GM21447 (cell line): Measurements from ENCODE around the gene OTOG.

Experiments
- ATAC-seq: cut with Tn5 transposase; IDR thresholded peaks from one replicate; pipeline ENCODE4 v1.9.1; 2021; ENCODE audit not compliant: unreplicated experiment

OTOG gene

DNA sequence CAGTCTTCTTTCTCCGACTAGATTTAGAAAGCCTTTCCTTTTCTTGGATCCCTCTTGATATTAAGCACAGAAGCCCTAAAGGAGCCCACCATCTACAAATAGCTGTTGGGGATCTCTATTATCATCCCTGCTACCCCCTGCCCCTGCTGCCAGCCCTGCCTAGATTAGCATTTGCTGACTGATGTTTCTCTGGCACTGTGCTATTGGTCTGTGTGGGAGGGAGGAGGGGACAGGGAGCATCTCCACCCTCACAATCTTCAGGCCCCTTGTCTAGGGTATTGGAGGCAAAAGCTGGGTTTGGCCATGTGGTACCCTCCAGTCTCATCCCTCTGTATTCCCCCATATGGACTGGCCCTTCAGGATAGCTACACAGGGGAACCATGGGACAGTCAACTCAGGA lies 9.0 kb upstream of the OTOG start:
- ATAC-seq: no peak

- ATAC-seq: no peak
These were observed 8.3 kb upstream of the OTOG start for GRCh38 chr11:17538731-17539130.

DNA sequence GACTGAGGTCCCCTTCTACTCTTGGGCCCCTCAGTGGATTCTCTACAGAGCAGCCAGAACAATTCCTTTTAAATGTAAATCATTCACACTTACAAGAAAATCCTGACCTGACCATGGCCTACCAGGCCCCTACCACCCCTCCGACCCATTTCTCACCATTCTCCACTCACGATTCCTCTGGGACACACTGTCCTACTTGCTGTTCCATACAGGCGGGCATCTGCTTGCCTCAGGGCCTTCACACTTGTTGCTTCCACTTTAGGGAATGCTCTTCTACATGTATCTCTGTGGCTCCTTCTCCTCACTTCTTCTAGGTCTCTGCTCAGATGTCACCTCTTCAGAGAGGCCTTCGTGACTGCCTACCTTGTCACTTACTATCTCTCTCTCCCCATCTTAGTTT lies 6.3 kb upstream of the OTOG start:
- no peak for ATAC-seq

DNA sequence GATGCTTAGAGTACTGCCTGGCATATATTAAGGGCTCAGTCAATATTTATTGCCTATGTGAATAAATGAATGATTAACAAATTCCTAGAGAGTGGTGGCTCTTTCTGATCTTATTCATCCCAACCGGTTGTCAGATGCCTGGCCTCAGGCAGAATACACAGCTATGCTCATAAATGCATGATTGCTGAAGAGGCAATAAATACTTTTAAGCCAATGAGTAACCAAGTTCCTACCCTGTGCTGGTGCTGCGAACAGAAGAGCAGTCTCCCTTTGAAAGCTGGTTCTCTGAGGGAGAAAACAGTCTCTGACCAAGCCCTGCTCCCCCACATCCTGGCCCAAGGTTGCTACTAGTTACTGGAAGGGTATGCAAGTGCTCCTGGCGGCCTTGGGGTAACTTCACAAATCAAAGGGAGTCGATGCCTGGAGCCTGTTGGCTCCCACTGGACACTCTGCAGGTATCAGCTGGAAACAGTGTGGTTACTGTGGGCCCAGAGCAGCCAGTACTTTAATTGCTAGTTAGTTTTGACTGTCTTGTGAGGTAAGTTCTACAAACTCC lies 5.7 kb upstream of the OTOG start:
- no peak for ATAC-seq

GRCh38 chr11:17542249-17542648 lies 4.8 kb upstream of the OTOG start:
- no peak for ATAC-seq

DNA sequence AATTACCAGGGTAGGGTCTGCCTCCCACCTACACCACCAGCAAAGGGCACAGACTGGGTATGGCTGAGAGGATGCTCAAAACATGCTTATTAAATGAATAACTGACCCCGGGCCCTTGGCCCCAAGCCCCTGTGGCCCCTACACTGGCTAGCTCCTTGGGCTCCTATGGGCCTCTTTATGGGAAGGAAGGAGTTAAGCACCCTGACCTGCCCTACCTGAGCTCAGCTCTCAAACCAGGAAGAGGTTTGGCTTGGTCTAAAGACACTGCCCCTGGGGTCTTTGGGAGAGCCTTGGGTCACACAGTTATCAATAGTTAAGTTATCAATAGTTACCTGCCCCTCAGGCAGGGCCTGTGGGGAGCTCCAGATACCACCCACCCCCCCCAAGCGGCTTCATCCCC lies 4.0 kb upstream of the OTOG start:
- no peak for ATAC-seq

- ATAC-seq: no peak
These were observed 3.4 kb upstream of the OTOG start for GRCh38 chr11:17543574-17544180.

GRCh38 chr11:17544181-17544622 lies 2.9 kb upstream of the OTOG start, which contains the start of gene USH1C:
USH1C (minus strand) TSS chr11:17544416; CDS start chr11:17544307, 109 bp downstream.
- ATAC-seq: no peak

DNA sequence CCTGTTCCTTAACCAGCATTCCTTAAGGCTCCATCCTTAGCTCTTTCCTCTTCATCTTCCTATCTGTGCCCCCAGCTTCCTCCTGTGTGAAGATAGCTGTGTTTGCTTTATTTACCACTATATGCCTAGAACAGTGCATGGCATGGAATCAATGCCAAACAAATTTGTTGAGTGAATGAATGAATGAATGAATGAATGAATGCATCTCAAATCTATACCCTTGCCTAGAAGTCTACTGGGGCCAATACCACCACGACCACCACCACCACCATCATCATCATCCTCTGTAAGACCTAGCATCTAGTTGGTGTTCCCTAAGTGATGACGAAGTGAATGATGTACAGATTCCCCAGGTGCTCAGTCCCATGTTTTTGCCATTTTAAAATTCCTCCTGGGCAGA lies 819 bp upstream of the OTOG start:
- no peak for ATAC-seq

DNA sequence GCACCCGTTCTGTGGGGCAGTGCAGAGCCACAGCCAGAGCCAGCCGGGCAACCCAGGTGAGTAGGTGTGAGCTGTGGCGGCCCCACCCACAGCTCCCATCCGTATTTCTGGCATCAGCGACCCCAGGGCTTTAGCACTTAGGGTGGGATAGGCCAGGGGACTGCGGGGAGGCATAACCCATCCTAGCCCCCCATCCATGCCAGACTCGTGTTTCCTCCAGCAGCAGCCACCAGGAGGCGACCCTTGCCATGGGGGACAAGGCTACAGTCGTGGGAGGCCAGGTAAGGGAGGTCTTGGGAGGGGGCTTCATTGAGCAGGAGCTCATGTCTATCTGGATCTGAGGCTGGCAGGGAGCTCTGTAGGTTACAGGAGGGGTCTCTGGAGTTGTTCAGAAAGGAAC lies 873 bp downstream of the OTOG start:
- ATAC-seq: no peak

DNA sequence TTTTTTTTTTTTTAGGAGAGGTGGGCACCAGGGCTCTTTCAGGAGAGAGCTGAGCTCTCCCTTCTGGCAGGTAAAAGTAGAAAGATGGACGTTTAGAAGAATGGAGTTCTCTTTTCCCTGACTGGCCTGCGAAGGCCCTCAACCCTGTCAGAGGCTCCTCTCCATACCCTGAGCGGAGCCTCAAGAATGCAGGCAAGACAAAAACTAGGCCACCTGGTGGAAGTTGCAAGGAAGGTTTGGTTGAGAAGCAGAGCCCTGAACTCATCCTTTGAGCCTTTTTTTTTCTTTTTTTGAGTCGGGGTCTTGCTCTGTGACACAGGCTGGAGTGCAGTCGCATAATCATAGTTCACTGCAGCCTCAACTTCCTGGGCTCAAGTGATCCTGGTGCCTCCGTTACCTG lies 1.4 kb downstream of the OTOG start:
- ATAC-seq: no peak

DNA sequence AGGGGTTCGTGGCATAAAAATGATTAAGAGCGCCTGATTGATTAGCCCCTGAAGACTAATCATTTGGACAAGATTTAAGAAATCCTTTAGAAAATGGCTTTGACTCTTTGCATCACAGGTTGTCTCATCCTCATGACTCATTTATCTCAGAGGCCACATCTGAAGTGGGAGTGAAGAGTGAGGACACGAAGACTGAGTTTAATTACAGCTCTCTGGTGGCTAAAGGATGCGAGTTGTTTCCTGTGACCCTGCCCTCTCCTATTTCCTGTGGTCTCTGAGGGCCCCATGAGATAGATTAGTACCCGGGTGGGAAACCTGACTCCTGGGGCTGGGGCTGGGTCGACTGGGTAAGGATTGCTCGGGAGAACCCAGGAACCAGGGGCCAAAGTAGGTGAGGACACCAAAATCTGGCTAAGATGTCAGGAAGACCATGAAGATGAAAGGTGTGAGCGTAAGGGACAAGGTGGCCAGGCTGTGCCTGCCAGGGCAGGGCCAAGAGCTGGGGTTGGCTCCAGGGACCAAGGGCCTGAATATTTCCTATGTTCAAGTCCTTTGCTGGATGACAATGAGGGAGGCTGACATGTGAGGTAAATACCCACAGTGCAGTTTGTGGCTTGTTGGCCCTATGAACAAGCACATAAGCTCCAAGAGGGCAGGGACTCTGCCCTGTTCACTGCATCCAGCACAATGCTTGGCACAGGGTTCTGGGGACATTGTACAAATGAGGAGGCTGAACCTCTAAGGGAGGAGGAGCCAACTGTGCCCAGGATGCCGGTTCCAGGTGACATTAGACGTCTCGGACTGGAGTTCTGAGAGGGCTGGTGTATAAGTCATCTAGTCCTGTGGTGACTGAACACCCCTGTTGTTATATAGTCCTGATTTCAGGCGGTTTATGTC lies 3.6 kb downstream of the OTOG start:
- no peak for ATAC-seq

- no peak for ATAC-seq
These were observed 4.4 kb downstream of the OTOG start for GRCh38 chr11:17551347-17552040.

DNA sequence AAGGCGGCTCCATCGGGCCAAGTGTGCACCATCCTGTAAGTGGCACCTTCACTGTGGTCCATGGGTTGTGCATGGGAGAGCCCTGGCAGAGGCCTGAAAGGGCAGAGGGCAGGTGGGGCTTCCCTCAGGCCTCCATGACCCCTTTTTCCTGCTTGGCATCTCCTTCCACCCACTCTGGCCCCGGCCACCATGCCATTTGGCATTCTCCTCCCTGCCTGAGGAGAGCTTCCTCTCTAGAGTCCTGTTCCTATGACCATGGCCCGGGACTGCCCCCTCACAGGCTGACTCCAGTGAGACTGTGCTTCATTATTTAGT lies 4.9 kb downstream of the OTOG start:
- ATAC-seq: no peak

- no peak for ATAC-seq
These were observed 5.6 kb downstream of the OTOG start for GRCh38 chr11:17552392-17553248.

DNA sequence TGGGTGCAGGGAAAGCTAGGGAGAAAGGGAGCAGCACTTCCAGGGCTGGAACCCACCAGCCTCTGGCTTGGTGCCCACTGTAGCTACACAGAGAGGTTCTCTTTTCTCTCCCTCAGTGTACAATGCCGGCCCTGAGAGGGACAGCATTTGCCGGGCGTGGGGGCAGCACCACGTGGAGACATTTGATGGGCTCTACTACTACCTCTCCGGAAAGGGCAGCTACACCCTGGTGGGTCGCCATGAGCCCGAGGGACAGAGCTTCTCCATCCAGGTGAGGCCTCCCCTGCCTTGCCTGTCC lies 6.1 kb downstream of the OTOG start:
- ATAC-seq: no peak

DNA sequence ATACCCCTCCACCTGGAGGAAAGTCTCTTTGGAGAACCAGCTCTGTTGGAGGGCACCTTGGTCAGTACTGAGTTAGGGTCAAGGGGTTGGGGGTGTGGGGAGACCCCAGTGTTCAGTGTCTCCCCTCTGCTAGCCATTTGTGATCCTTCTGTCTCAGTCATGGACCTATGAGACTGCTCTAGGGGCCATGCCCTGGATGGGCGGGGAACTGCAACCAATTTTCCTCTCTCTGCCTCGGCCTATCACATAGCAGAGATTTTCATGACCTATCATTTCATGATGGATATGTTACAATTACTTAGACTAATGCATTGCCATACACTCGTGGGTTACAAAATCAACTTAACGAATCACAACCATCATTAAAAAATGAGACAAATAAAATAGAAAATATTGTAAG lies 7.4 kb downstream of the OTOG start:
- ATAC-seq: no peak

GRCh38 chr11:17556999-17557398 lies 9.9 kb downstream of the OTOG start:
- ATAC-seq: no peak

- no peak for ATAC-seq
These were observed 11.1 kb downstream of the OTOG start for GRCh38 chr11:17558025-17558780.

DNA sequence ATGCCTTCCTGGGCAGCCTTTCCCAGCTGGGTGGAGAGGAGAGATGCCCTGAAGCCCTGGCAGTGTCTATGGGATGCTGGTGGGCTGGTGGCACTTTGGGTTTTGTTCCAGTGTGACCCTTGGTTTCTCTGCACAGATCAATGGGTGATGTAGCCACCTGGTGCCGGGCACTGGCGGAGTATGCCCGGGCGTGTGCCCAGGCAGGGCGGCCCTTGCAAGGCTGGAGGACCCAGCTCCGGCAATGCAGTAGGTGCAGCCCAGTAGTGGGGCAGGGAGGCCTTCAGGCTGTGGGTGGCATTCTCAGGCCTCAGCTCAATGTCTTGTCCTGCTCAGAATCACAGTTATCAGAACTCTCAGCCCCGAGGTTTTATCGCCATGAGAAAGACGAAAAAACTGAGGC lies 11.9 kb downstream of the OTOG start:
- ATAC-seq: no peak
